D721Med (cell line): ENCODE measurements around the gene ANO8.
A peak's percentile ranks its signal among the peaks of the same experiment; 100 is the strongest.

ENCODE experiments used
- DNase-seq: peaks from one replicate; pipeline ENCODE4 v3.0.0; 2011; ENCODE audit warnings: low spot score; ENCODE audit not compliant: insufficient read length
- FAIRE-seq: peaks from 2 replicates; lab custom pipeline; 2011; peaks lifted over from hg19 to GRCh38; lab: Jason Lieb, UNC
- TF ChIP-seq, protein P1 (sequence below): IDR thresholded peaks from 2 replicates; pipeline ENCODE4 v1.5.1; 2012; ENCODE audit warnings: mild to moderate bottlenecking, control low read depth; ENCODE audit not compliant: insufficient read depth; ENCODE audit errors: missing control alignments

Gene ANO8

DNA sequence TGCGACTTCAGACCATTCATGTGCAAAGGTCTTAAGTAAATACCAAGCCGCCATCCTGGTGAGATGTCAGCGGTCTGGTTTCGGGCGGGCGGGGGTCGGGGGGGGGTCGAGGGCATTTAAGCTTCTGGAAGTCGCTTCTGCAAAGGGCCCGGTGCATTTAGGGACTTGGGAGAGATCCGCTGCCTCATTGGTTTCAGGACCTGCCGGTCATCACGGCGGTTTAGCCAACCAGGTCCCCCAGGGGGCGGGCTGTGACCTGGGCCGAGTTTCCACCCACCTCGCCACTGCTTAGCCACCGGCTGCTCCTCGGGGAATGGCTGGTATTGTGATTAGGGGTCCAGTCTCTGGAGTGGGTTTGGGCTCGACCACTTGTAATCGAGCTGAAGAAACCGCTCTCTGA, 45.2 kb downstream of the ANO8 start:
- TF ChIP-seq, protein P1, sequence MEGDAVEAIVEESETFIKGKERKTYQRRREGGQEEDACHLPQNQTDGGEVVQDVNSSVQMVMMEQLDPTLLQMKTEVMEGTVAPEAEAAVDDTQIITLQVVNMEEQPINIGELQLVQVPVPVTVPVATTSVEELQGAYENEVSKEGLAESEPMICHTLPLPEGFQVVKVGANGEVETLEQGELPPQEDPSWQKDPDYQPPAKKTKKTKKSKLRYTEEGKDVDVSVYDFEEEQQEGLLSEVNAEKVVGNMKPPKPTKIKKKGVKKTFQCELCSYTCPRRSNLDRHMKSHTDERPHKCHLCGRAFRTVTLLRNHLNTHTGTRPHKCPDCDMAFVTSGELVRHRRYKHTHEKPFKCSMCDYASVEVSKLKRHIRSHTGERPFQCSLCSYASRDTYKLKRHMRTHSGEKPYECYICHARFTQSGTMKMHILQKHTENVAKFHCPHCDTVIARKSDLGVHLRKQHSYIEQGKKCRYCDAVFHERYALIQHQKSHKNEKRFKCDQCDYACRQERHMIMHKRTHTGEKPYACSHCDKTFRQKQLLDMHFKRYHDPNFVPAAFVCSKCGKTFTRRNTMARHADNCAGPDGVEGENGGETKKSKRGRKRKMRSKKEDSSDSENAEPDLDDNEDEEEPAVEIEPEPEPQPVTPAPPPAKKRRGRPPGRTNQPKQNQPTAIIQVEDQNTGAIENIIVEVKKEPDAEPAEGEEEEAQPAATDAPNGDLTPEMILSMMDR, result no peak
- peak; percentile 91 for DNase-seq
- FAIRE-seq, result no peak

DNA sequence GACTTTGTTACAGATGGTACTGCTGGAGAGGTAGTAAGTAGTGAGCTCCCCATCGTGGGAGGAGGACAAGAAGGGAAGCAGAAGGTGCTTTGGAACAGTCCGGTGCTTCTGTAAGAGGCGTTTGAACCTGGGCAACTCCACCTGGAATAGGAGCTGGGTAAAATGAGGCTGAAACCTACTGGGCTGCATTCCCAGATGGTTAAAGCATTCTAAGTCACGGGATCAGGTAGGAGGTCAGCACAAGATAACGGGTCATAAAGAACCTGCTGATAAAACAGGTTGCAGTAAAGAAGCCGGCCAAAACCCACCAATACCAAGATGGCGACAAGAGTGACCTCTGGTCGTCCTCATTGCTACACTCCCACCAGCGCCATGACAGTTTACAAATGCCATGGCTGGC, 47.9 kb downstream of the ANO8 start:
- no peak for FAIRE-seq

DNA sequence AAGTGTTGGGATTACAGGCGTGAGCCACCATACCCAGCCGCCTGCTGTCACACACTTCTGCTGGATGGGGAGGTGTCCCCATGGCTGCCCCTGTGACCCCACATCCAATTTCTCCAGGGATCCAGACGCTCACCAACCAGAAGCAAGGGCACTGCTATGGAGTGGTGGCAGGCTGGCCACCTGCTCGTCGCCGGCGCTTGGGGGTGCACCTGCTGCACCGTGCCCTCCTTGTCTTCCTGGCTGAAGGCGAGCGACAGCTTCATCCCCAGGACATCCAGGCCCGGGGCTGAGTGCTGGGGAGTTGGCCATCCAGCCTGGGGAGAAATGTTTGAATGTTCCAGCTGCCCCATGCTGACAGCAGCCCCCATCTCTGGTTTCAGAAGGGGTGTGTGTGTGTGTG, 48.4 kb downstream of the ANO8 start:
- DNase-seq (no peak), FAIRE-seq (no peak)
- TF ChIP-seq, protein P1, result no peak

More for the DNA sequence above, 47.9 kb downstream of the ANO8 start:
- TF ChIP-seq, protein P1, result no peak
- no peak for DNase-seq

DNA sequence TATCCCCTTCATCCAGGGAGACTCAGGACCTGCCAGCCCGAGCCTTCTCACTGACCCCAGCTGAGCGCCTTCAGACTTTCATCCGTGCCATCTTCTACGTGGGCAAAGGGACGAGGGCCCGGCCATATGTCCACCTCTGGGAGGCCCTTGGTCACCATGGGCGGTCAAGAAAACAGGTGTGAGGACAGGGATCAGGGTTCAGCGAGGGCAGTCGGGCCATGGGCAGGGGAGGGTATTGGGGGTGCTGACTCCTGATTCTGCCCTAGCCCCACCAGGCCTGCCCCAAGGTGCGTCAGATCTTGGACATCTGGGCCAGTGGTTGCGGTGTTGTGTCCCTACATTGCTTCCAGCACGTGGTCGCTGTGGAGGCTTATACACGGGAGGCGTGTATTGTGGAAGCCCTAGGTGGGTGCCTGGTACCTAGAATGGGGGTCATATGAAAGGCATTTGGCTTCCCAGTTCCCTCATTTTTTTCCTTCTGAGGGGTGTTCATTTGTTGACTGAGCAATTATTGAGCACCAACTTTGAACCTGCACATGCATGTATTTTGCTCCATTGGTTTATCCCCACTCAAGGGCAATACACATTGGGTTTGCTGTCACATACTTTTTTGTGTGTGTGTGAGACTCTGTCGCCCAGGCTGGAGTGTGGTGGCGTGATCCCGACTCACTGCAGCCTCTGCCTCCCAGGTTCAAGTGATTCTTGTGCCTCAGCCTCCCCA, 49.1 kb downstream of the ANO8 start:
- FAIRE-seq, result no peak

GRCh38 chr19:17283504-17283996, 51.1 kb downstream of the ANO8 start:
- FAIRE-seq (no peak), DNase-seq (no peak)
- TF ChIP-seq, protein P1, result no peak

More for the DNA sequence above, 49.1 kb downstream of the ANO8 start:
- TF ChIP-seq, protein P1, result no peak
- no peak for DNase-seq

- FAIRE-seq (no peak), DNase-seq (peak; percentile 84)
- TF ChIP-seq, protein P1, result peak; percentile 83
Observed at GRCh38 chr19:17282488-17283125, 52.0 kb downstream of the ANO8 start.
